Body of pancreas (tissue), 4 donors: ENCODE measurements around the gene DIS3L2.

Source experiments
- POLR2A ChIP-seq, 3 donors: fragments of 450-650 bp; IDR thresholded peaks; one replicate each; pipeline ENCODE4 v1.6.1; 2016; ENCODE audit warnings: antibody characterized with exemption in 3 of 3, mild to moderate bottlenecking in 2 of 3
- TF ChIP-seq, protein P1 (sequence below), 7 experiments: fragments of 450-650 bp in 4 of 7; fragments of 200-600 bp in 3 of 7; sonication (generic) in 3 of 7; IDR thresholded peaks; one replicate each; pipeline ENCODE4 v1.5.1; 2016 to 2019; ENCODE audit warnings: antibody characterized with exemption in 7 of 7

DNA sequence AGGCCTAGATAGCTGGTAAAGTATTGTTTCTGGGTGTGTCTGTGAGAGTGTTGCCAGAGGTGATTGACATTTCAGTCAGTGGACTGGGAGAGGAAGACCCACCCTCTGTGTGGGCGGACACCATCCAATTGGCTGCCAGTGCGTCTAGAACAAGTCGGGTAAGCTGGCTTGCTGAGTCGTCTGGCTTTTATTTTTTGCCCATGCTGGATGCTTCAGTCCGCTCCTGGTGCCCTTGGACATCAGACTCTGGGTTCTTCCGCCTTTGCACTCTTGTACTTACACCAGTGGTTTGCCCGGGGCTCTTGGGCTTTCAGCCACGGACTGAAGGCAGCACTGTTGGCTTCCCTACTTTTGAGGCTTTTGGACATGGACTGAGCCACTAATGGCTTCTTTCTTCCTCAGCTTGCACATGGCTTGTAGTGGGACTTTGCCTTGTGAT is 24.3 kb downstream of the DIS3L2 start:
- TF ChIP-seq, protein P1, sequence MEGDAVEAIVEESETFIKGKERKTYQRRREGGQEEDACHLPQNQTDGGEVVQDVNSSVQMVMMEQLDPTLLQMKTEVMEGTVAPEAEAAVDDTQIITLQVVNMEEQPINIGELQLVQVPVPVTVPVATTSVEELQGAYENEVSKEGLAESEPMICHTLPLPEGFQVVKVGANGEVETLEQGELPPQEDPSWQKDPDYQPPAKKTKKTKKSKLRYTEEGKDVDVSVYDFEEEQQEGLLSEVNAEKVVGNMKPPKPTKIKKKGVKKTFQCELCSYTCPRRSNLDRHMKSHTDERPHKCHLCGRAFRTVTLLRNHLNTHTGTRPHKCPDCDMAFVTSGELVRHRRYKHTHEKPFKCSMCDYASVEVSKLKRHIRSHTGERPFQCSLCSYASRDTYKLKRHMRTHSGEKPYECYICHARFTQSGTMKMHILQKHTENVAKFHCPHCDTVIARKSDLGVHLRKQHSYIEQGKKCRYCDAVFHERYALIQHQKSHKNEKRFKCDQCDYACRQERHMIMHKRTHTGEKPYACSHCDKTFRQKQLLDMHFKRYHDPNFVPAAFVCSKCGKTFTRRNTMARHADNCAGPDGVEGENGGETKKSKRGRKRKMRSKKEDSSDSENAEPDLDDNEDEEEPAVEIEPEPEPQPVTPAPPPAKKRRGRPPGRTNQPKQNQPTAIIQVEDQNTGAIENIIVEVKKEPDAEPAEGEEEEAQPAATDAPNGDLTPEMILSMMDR (IDR thresholded peaks at IDR 0.05), result no peak
- no peak for TF ChIP-seq POLR2A (IDR thresholded peaks at IDR 0.05)
